K562 (cell line): ENCODE data around the gene LSS. TPM values are rescaled to one million over a fixed set of nuclear protein-coding genes. Genes with fewer than 3 reads are reported as not detected.

ENCODE experiments used
- ATAC-seq: fragments of 200-7000 bp; cut with Tn5 transposase; 3 replicates; pipeline ENCODE4 v1.9.1; 2020; ENCODE audit warnings: moderate library complexity
- BruUV-seq: library from RNA; stranded (reverse); fragments of 400-500 nt; replicated peaks from 2 replicates; lab custom pipeline; 2021; lab: Mats Ljungman, UMichigan
- CTCF ChIA-PET: fragments of 300-600 bp; formaldehyde crosslinking; extraction: SDS; loops from one replicate; lab custom pipeline; 2021; ENCODE audit warnings: low intra/inter-chr PET ratio; lab: Yijun Ruan, JAX
- POLR2A ChIA-PET: fragments of 300-600, 350-650 bp; sonication (Branson Sonifier 250); formaldehyde crosslinking; extraction: SDS; loops from one replicate; lab custom pipeline; 2021; ENCODE audit warnings: antibody characterized with exemption, inconsistent platforms; lab: Yijun Ruan, JAX
- DNase-seq, 4 experiments: peaks; one replicate each; pipeline versions ENCODE4 v3.0.0 to v3.0.0-alpha.2; 2011 to 2018; ENCODE audit warnings: low spot score in 3 of 4, mixed read lengths in 3 of 4; ENCODE audit errors: extremely low read depth in 1 of 4
- FAIRE-seq: peaks from 2 replicates; lab custom pipeline; 2011; peaks lifted over from hg19 to GRCh38; lab: Jason Lieb, UNC
- H2AFZ ChIP-seq: 2 replicates; pipeline ENCODE4 v1.6.0; 2011; ENCODE audit warnings: low read depth, low read length, control low read depth, inconsistent platforms
- H3K27ac ChIP-seq: fragments of 200-600 bp; 3 replicates; pipeline ENCODE4 v1.8.0; 2011; ENCODE audit warnings: low read depth, mild to moderate bottlenecking, control low read depth, inconsistent platforms, low read length, moderate library complexity, mixed read lengths; ENCODE audit errors: extremely low read depth
- H3K27me3 ChIP-seq, 2 experiments: fragments of 300-600 bp in 1 of 2; 2 replicates in 1 of 2; 3 replicates in 1 of 2; pipeline versions ENCODE4 v1.6.0 to v1.8.0; 2011; ENCODE audit warnings: inconsistent platforms in 2 of 2, low read length in 2 of 2, mild to moderate bottlenecking in 1 of 2, mixed read lengths in 1 of 2, moderate library complexity in 1 of 2; ENCODE audit not compliant: control insufficient read depth in 2 of 2, insufficient read depth in 2 of 2
- H3K36me3 ChIP-seq: fragments of 300-600 bp; 3 replicates; pipeline ENCODE4 v1.8.0; 2011; ENCODE audit warnings: mild to moderate bottlenecking, low read length, inconsistent platforms; ENCODE audit not compliant: control insufficient read depth, insufficient read depth
- H3K4me1 ChIP-seq, 2 experiments: fragments of 200-600 bp in 1 of 2; replicated peaks in 1 of 2; 2 replicates in 1 of 2; 3 replicates in 1 of 2; pipeline versions ENCODE4 v1.5.1 to v1.8.0; 2011; ENCODE audit warnings: inconsistent platforms in 2 of 2, low read length in 2 of 2, mild to moderate bottlenecking in 1 of 2, mixed read lengths in 1 of 2, moderate library complexity in 1 of 2; ENCODE audit not compliant: control insufficient read depth in 2 of 2, insufficient read depth in 2 of 2
- H3K4me2 ChIP-seq: 2 replicates; pipeline ENCODE4 v1.6.1; 2011; ENCODE audit warnings: low read length, control low read depth, inconsistent platforms, mixed read lengths; ENCODE audit not compliant: insufficient read depth
- H3K4me3 ChIP-seq: fragments of 200-600 bp; sonication (generic), shearing (Covaris generic); 2 replicates; pipeline ENCODE4 v1.5.1; 2016; ENCODE audit warnings: control low read depth, inconsistent platforms
- H3K79me2 ChIP-seq: fragments of 200-600 bp; 3 replicates; pipeline ENCODE4 v1.8.0; 2011; ENCODE audit warnings: low read length, inconsistent platforms; ENCODE audit not compliant: control insufficient read depth, insufficient read depth
- H3K9ac ChIP-seq, 2 experiments: 2 replicates each; pipeline versions ENCODE4 v1.6.0 to v1.6.1; 2011; ENCODE audit warnings: low read depth in 2 of 2, low read length in 2 of 2, control low read depth in 1 of 2, inconsistent platforms in 1 of 2, mild to moderate bottlenecking in 1 of 2, mixed read lengths in 1 of 2; ENCODE audit not compliant: insufficient read depth in 1 of 2
- H3K9me1 ChIP-seq: one replicate; pipeline ENCODE4 v1.6.0; 2011; ENCODE audit warnings: inconsistent platforms, mild to moderate bottlenecking, low read length, moderate library complexity; ENCODE audit not compliant: control insufficient read depth, insufficient read depth
- H3K9me3 ChIP-seq: replicated peaks from 2 replicates; pipeline ENCODE4 v1.5.1; 2011; ENCODE audit warnings: low read depth, low read length, inconsistent platforms; ENCODE audit not compliant: control insufficient read depth, insufficient read depth
- H4K20me1 ChIP-seq: replicated peaks from 2 replicates; pipeline ENCODE4 v1.6.1; 2011; ENCODE audit warnings: low read length, inconsistent platforms, mixed read lengths; ENCODE audit not compliant: control insufficient read depth, insufficient read depth
- FUS ChIP-seq: fragments of 200-400 bp; formaldehyde crosslinking; optimal IDR thresholded peaks from 2 replicates; pipeline ENCODE3; 2017; ENCODE audit warnings: low read depth, low read length
- KAT7 ChIP-seq: sonication (generic); formaldehyde crosslinking; IDR thresholded peaks from 2 replicates; pipeline ENCODE4 v1.8.0; 2022; ENCODE audit warnings: missing genetic modification reagents, mild to moderate bottlenecking, borderline replicate concordance
- MTA3 ChIP-seq: fragments of 450-650 bp; formaldehyde crosslinking; IDR thresholded peaks from 2 replicates; pipeline ENCODE4 v1.6.1; 2017; ENCODE audit warnings: mild to moderate bottlenecking, borderline replicate concordance
- ZNF561 ChIP-seq: fragments of 450-650 bp; formaldehyde crosslinking; conservative IDR thresholded peaks from 2 replicates; pipeline ENCODE4 v1.4.0; 2020; ENCODE audit warnings: mild to moderate bottlenecking, moderate library complexity
- ZNF77 ChIP-seq: fragments of 250-450 bp; sonication (Bioruptor Pico); IDR thresholded peaks from 2 replicates; pipeline ENCODE4 v1.5.0; 2020
- WGBS: fragments of 100-300 bp; shearing (Covaris generic); methylation state at CpG from one replicate; pipeline ENCODE4 v1.1.6; 2016; ENCODE audit warnings: low coverage, mixed read lengths; ENCODE audit not compliant: insufficient coverage; ENCODE audit errors: missing lambda C conversion rate; 5-methylcytosine and 5-hydroxymethylcytosine counted together
- in situ Hi-C: fragments of 300-500 bp; cut with MboI; formaldehyde crosslinking; loops from 4 replicates; pipeline ENCODE4 v1.15.0; 2018; ENCODE audit warnings: inconsistent platforms, mixed read lengths
- intact Hi-C: fragments of 100-400 bp; cut with micrococcal nuclease; formaldehyde crosslinking; loops from 2 replicates; pipeline ENCODE4 v1.14.2; 2022
- polyA plus RNA-seq, 8 experiments: library from polyadenylated mRNA; depleted of rRNA in 4 of 8; stranded (reverse) in 5 of 8; unstranded in 3 of 8; fragments of >200 nt; fragmentation: Nextera tagmentation in 2 of 8; fragmentation: Illumina TruSeq in 1 of 8; extraction: Ambion mirVana in 2 of 8; extraction: Trizol in 1 of 8; gene quantifications; 2 replicates each; pipeline versions ENCODE4 v1.2.1 to v1.2.3, GENCODE V29; 2011 to 2014; ENCODE audit warnings: inconsistent platforms in 1 of 8, missing spikeins in 1 of 8
- total RNA-seq, 7 experiments: library from RNA; depleted of rRNA in 6 of 7; stranded (reverse); fragments of >200 nt in 6 of 7; fragmentation: Illumina TruSeq in 2 of 7; extraction: Trizol in 2 of 7; gene quantifications; 2 replicates each; pipeline versions ENCODE4 v1.2.1 to v1.2.3, GENCODE V29; 2011 to 2021; ENCODE audit warnings: low replicate concordance in 1 of 7
- TF ChIP-seq, protein P1 (sequence below), 2 experiments: fragments of 450-650 bp in 1 of 2; sonication (generic) in 1 of 2; formaldehyde crosslinking; conservative IDR thresholded peaks; 2 replicates each; pipeline versions ENCODE4 v1.4.0 to v1.8.1; 2020 to 2022; ENCODE audit warnings: mild to moderate bottlenecking in 1 of 2, missing genetic modification reagents in 1 of 2

LSS gene
- total and polyA plus RNA-seq, 9 of the 15 experiments (the other 6 are each of a cell fraction or from before 2014, with no cell fraction given) = 2.2 to 89.5 (median 37.4) TPM

DNA sequence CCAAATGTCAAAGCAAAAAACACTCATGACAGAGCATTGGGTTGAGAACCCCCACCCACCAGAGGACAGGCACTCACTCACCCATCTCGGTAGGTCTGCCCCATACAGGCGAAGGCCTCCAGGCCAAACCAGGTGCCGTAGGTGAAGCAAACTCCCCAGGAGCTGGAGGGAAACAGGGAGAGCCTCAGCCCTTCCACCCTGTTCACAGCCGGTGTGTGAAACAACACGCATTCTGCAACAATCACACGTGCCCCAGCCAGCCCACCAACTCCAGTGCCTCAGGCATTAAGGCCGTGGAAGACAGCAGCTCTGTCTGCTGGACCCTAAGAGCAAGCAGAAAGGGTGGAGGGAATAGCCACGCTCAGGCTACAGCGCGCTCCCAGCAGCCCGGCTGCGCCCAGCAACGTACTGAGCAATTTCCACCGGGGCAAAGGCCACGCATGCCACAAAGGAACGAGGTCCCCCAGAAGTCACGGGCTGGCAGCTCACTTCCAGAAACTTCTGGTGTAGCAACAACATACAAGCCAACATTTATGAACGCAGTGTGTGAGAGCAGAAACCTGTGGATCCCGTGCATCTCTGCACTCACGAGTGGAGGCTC lies 32.9 kb downstream of the LSS start:
- no TSS peak for BruUV-seq
- H4K20me1 ChIP-seq = no peaks in the 10 kb centered on the region
- in situ Hi-C loops = no loop called here
- no peaks in the 10 kb centered on the region for H3K79me2 ChIP-seq
- H2AFZ ChIP-seq = no peak overlapping the region
- no peaks in the 10 kb centered on the region for H3K9me3 ChIP-seq
- 88% methylated on average over 20 of the region's 20 CpGs for WGBS
- H3K4me2 ChIP-seq = no peak overlapping the region
- no peak overlapping the region for H3K27ac ChIP-seq
- DNase-seq = no peak
- FAIRE-seq = no peak
- ChIA-PET CTCF (no interaction called here), POLR2A (interaction anchor here (0.6 kb wide), 2 partner anchors 20 to 1503 kb away, joined by 3 read pairs; no protein-coding TSS in a partner anchor)
- H3K9me1 ChIP-seq = no peaks in the 10 kb centered on the region
- intact Hi-C loops = no loop called here
- H3K9ac ChIP-seq = no peak overlapping the region
- TF ChIP-seq FUS (no peak), MTA3 (no peak), KAT7 (CRISPR knock-in tag) (no peak), ZNF77 (no peak), ZNF561 (no peak)
- TF ChIP-seq, protein P1, sequence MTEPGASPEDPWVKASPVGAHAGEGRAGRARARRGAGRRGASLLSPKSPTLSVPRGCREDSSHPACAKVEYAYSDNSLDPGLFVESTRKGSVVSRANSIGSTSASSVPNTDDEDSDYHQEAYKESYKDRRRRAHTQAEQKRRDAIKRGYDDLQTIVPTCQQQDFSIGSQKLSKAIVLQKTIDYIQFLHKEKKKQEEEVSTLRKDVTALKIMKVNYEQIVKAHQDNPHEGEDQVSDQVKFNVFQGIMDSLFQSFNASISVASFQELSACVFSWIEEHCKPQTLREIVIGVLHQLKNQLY (CRISPR knock-in tag; conservative IDR thresholded peaks at IDR 0.05) = no peak
- TF ChIP-seq, all 486 proteins: peak for 0
- no peaks in the 10 kb centered on the region for H3K27me3 ChIP-seq
- H3K36me3 ChIP-seq = peaks cover 100% of the 10 kb centered on the region
- H3K4me1 ChIP-seq = peaks cover 4 to 18% of the 10 kb centered on the region in 2 experiments; a peak in 3 of 5 replicates
- H3K4me3 ChIP-seq = no peak overlapping the region
- ATAC-seq = no peak
